HG03066 (cell line): ENCODE measurements around the gene KRTAP10-7.
"Not testable (repeated sequence)": the region's sequence is repeated elsewhere in the genome, so short reads cannot be mapped to it uniquely, and the experiment has no call there.

Experiments
- ATAC-seq: cut with Tn5 transposase; IDR thresholded peaks from one replicate; pipeline ENCODE4 v1.9.1; 2021; ENCODE audit warnings: low read depth; ENCODE audit not compliant: unreplicated experiment

KRTAP10-7 gene

GRCh38 chr21:44589586-44590305, 10.7 kb upstream of the KRTAP10-7 start:
- ATAC-seq: no peak

DNA sequence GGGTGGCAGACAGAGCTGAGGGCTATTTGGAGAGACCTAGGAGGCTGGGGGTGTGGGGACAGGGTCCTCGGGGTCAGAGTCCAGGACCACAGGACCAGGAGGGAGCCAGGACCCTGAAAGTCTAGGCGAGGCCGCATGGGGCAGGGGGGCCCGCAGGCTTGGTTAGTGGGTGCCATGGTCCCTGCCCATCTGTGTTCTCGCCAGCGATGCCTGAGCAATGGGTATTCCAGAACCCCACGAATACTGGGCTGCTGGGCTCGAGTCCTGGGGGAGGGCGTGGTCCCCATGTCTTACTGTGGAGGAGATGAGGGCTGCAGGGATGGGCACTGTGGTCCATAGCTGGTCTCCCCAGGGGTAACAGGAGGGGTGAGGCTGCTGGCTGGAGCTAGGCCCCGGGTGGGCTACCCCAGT, 10.1 kb upstream of the KRTAP10-7 start:
- no peak for ATAC-seq

DNA sequence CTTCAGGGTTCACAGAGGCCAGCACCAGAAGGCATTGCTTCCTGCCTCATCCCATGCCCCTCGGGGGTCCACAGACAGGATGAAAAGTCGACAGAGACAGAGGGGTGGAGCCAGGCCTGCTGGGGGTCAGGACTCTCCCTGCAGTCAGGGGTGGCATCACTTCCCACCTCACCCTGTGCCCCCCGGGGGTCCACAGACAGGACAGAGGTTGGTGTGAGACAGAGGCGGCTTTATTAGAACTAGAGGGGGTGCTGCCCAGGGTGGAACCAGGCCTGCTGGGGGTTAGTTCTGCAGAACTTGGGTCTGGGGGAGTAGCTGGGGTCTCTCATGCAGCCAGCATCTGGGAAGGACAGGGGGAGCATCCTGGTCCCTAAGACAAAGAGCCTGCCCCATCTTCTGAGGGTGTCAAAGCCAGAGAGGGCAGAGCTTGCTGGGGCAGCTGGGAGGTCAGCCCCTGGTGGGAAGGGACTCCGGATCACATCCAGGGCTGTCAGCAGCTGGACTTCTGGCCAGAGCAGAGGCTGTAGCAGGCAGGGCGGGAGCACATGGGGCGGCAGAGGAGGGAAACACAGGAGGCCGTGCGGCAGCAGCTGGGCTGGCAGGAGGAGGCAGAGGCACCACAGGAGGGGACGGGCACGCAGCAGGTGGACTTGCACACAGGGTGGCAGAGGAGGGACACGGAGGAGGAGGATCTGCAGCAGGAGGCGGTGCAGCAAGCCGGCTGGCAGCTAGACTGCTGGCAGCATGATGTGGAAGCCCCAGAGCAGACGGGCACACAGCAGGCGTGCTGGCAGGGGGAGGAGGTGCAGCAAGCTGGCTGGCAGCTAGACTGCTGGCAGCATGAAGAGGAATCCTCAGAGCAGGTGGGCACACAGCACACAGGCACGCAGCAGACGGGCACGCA, 9.2 kb upstream of the KRTAP10-7 start:
- not testable (repeated sequence) for ATAC-seq

DNA sequence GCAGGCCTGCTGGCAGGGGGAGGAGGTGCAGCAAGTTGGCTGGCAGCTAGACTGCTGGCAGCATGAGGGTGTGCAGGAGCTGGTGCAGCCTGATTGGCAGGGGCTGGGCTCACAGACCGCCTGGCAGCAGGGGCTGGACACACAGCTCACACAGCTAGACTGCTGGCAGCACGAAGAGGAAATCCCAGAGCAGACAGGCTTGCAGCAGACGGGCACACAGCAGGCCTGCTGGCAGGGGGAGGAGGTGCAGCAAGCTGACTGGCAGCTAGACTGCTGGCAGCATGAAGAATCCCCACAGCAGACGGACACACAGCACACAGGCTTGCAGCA, 8.6 kb upstream of the KRTAP10-7 start:
- not testable (repeated sequence) for ATAC-seq

- no peak for ATAC-seq
These were observed 7.7 kb upstream of the KRTAP10-7 start, which contains the start of gene KRTAP10-6 for GRCh38 chr21:44592446-44593311. KRTAP10-6 (minus strand) TSS chr21:44592505; CDS start chr21:44592484, 21 bp downstream.

- ATAC-seq: no peak
These were observed 6.6 kb upstream of the KRTAP10-7 start for GRCh38 chr21:44593598-44594405.

DNA sequence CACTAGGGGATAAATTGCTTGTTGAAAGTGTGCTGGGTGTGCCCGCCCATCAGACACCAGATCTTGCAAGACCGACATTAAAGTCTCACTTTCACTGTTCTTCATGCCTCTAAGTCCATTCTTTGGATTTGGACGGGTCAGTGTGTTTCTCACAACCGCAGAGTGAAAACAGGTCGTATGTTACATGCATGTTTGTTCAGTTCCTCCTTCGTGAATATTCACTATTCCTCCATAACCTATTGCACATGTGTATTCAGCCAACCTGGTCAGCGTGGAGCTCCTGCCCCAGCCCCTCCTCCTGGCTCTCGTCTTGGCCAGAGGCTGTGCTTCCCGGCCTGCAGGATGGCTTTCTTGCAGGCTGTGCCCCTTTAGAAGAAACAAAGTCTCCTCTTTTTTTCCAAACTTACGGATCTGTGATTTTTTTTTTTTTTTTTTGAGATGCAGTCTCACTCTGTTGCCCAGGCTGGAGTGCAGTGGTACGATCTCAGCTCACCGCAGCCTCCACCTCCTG, 5.9 kb upstream of the KRTAP10-7 start:
- ATAC-seq: no peak

DNA sequence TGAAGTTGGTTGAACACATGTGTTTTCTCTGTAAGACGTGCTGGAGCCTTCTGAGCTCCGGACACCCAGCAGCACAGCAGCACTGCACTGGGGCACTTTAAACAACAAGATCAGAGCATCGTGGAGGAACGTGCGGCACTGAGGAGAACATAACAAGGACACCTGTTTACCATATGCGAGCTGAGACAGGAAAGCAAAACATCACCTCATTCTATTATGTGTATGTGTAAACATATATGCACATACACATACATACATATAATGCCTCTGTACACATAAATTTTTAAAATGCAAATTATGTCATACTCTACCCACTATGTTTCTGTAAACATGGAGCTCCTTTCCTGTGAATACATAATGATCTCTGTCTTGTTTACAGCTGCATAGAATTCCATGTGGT, 4.9 kb upstream of the KRTAP10-7 start:
- no peak for ATAC-seq

- ATAC-seq: no peak
These were observed 4.2 kb upstream of the KRTAP10-7 start for GRCh38 chr21:44596068-44596725.

DNA sequence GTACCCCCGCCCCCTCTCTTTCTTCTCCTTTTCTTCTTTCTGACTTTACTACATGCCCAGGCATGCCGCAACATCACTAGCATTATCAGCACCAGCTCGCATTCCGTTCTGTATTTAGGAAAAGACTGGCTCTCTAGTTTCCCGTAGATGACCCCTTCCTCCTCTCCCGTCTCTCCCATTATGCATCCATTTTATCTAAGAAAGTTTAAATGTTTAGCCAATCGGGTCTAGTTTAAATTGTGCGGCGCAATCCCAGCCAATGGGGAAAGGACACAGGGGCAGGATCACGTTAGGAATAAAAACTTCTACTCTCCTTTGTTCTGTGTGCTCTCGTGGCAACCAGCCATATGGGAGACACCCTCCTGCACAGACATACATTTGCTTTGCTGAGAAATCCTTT, 2.3 kb upstream of the KRTAP10-7 start:
- no peak for ATAC-seq

GRCh38 chr21:44599264-44600029, 950 bp upstream of the KRTAP10-7 start:
- ATAC-seq: no peak

DNA sequence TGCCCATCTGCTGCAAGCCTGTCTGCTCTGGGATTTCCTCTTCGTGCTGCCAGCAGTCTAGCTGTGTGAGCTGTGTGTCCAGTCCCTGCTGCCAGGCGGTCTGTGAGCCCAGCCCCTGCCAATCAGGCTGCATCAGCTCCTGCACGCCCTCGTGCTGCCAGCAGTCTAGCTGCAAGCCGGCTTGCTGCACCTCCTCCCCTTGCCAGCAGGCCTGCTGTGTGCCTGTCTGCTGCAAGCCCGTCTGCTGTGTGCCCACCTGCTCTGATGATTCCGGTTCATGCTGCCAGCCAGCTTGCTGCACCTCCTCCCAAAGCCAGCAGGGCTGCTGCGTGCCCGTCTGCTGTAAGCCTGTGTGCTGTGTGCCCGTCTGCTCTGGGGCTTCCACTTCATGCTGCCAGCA, 694 bp downstream of the KRTAP10-7 start:
- not testable (repeated sequence) for ATAC-seq

- no peak for ATAC-seq
These were observed 1.4 kb downstream of the KRTAP10-7 start for GRCh38 chr21:44601596-44602462.

- no peak for ATAC-seq
These were observed 2.1 kb downstream of the KRTAP10-7 start for GRCh38 chr21:44602463-44602850.

- no peak for ATAC-seq
These were observed 2.9 kb downstream of the KRTAP10-7 start for GRCh38 chr21:44603109-44603875.

DNA sequence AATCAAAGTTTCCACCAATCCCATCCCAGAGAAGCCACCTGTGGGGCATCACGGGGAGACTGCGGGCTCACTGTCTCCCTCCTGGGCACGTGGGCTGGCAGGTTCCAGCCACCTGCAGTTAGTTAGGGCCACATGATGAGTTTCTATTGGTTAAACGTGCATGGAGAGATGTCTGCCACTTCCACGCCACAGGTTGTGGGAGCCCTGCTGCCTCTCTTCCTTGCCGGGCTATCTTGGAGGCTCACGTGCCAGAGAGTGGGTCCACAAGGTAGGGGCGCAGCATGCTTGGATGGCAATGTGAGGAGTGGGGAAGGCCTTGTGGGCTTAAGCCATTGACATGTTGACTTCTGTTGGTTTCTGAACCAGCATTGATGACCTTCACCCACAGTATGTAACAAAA, 3.5 kb downstream of the KRTAP10-7 start:
- no peak for ATAC-seq

DNA sequence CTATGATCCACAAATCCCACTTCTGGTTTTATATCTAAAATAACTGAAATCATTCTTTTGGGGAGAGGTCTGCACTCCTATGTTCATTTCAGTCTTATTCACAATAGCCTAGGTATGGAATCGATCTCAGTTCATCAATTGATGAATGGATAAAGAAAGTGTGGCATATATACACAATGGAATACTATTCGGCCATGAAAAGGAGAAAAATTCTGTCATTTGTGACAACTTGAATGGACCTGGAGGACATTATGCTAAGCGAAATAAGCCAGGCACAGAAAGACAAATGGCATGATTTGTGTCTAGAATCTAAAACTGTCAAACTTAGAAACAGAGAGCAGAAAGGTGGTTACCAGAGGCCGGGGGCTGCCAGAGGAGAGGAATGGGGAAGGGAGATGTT, 6.1 kb downstream of the KRTAP10-7 start:
- no peak for ATAC-seq
